ENCODE data around the gene TP53I3.
A peak's percentile ranks its signal among the peaks of the same experiment; 100 is the strongest.
"Not testable (repeated sequence)": the region's sequence is repeated elsewhere in the genome, so short reads cannot be mapped to it uniquely, and the experiment has no call there.

TP53I3 gene

DNA sequence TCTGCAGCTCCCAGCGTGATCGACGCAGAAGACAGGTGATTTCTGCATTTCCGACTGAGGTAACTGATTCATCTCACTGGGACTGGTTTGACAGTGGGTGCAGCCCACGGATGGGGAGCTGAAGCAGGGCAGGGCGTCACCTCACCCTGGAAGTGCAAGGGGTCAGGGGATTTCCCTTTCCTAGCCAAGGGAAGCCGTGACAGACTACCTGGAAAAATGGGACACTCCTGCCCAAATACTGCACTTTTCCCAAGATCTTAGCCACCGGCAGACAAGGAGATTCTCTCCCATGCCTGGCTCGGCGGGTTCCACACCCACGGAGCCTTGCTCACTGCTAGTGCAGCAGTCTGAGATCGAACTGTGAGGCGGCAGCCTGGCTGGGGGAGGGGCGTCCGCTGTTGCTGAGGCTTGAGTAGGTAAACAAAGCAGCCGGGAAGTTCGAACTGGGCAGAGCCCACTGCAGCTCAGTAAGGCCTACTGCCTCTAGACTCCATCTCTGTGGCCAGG, 10.6 kb upstream of the TP53I3 start:
- DNase-seq, result not testable (repeated sequence)

DNA sequence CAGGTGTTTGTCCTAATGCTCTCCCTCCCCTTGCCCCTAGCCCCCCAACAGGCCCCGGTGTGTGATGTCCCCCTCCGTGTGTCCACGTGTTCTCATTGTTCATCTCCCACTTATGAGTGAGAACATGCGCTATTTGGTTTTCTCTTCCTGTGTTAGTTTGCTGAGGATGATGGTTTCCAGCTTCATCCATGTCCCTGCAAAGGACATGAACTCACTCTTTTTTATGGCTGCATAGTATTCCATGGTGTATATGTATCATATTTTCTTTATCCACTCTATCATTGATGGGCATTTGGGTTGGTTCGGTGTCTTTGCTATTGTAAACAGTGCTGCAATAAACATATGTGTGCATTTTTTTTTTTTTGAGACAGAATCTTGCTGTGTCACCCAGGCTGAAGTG, 8.6 kb upstream of the TP53I3 start:
- not testable (repeated sequence) for DNase-seq

DNA sequence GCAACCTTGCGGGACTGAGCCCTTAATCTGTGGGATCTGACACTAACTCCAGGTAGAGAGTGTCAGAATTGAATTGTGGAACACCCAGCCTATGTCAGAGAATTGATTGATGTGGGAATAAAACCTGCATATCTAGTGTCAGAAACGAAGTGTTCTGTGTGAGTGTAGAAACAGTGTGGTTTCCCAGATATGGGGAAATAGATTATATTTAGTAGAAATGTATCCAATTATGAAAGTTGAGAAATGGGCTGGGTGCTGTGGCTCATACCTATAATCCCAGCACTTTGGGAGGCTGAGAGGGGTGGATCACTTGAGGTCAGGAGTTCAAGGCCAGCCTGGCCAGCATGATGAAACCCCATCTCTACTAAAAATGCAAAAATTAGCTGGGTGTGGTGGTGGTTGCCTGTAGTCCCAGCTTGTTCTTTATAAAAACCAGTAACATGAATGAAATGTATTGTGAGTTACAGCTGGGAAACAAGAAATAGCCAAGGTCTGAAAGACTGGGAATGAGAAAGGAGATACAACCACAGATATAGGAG, 4.3 kb upstream of the TP53I3 start:
- no peak for DNase-seq

DNA sequence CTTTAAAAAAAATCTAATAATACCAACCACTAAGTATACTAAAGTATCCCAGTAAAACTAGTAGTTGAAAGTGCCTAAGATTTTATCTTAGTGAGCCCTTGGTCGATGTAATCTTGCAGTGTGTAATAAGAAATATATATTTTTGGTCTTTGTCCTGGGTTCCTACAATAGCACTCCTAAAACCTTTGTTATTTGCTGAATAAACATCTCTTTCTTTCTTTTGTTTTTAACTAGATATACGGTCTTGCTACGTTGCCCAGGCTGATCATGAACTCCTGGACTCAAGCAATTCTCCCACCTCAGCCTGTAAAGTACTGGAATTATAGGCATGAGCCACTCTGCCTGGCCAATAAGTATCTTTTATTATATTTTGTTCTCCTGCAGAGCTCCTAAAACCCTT, 2.4 kb upstream of the TP53I3 start:
- no peak for DNase-seq

DNA sequence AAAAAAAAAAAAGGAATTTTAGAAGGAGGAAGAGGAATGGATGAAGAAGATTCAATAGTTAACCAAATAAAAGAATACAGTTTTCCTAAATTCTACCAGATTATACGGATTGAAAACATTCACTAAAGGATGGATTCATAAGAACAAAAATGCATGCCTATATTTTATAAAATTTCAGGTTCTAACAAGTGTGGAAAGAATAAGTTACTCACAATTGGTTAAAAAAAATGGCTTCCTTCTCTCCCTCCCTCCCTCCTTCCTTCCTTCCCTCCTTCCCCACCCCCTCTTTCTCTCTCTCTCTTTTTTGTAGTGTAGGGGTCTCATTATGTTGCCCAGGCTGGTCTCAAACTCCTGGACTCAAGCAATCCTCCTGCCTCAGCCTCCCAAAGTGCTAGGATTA, 1.6 kb upstream of the TP53I3 start:
- no peak for DNase-seq

DNA sequence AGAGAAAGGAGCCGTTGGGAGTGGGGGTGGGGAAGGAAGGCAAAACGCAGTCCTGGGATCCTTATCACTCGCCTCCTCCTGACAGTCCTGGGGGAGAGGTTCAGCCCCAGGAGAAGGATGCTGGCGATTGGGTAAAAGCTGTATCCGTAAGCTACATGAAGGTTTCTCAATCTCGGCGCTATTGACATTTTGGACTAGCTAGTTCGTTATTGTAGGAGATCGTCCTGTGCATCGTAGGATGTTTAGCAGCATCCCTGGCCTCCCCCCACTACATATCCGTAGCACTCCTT, 511 bp upstream of the TP53I3 start:
- no peak for DNase-seq

DNA sequence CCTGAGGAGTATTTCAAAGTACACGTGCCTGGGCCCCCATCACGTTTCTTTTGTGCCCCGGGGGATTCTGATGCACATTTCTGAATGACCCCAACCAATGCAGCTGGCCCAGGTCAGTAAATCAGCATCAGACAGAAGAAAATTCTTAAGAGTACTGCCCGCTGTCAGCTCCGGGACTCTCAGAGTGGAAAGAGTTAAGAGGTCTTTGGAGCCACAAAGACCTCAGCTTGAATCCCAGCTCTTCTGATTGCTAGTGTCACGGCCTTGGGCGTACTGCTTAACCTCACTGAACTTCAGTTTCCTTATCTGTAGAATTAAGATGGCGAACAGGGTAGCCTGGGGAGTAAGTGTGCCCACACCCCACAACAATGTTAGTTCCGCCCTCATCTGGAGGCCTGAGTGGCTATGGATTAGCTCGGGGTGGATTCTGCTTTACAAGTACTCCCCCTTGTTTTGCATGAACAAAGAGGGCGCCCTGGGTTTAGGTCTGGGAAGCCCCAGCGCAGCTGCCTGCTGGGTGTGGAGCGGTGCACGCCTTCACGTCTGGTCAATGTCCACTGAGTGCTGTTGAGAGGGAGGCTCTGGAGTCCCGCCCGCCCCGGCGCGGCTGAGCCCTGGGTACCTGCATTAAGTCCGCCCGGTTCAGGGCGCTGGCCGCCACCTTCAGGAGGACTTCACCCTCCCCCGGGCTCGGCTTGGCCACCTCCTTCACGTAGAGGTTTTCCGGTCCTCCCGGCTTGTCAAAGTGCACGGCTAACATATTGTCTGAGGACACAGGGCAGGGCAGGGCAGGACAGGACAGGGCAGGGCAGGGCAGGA, 858 bp downstream of the TP53I3 start:
- no peak for DNase-seq

DNA sequence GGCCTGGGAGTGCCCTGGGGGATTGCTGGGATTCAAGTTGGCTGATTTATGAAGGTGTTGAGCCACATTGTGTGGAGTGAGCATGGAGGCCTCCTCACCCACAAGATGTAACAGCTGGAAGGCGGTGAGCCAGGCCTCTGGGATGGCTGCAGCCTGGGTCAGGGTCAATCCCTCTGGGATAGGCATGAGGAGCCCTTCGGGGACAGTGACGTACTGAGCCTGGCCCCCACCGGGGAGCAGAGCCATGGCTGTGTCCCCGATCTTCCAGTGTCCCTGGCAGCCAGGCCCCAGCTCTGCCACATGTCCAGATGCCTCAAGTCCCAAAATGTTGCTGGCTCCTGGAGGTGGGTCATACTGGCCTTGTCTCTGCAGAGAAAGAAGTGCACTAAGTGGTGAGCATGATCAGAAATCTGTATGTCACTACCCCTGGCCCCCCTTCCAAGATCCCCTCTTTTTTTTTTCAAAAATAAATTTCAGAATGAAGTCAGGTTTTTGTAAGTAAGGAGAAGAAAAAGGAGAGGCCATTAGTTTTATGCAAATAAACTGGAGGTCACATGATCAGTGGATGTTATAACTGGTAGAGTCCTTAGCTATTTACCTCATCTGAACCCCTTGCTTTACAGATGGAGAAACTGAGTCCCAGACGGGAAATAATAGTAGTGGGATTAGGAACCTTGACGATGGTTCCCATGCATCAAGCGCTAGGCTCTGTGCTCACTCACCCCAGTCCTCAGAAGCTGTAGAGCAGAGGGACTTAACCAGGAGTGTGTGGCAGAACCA, 1.7 kb downstream of the TP53I3 start:
- no peak for DNase-seq

DNA sequence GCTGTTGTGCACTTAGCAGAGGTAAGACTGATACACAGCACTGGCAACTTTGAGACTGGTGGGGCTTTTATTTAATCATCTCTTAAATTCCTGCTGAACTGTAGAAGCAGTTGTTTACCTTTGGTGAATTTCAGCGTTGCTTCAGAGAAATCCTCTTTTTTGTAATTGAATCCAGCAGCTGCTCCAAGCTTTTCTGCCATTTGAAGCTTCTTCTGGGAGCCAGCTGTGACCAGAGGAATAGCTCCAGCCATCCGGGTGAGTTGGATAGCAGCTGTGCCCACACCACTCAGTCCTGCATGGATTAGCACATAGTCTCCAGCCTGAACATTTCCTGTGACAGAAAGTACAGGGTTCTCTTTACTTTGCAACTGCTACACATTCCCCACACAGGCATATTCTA, 3.9 kb downstream of the TP53I3 start:
- DNase-seq, result no peak

DNA sequence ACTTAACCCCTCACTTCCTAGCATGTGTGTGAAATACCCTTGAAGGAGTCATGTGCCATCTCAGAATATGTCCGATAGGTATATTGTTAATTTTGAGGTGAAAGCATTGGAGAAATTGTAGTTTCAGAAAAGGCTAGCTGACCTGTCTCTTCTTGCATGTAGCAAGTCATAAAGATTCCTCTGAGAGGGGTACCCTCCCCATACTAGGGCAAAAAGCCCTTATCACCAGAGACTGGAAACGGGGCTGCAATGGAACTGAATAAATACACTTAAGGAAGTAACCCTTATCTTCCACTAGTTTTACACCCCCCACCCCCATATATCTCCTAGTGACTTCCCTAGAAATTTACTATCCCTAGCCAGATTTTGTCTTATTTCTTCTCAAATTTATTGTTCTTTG, 6.8 kb downstream of the TP53I3 start:
- no peak for DNase-seq

DNA sequence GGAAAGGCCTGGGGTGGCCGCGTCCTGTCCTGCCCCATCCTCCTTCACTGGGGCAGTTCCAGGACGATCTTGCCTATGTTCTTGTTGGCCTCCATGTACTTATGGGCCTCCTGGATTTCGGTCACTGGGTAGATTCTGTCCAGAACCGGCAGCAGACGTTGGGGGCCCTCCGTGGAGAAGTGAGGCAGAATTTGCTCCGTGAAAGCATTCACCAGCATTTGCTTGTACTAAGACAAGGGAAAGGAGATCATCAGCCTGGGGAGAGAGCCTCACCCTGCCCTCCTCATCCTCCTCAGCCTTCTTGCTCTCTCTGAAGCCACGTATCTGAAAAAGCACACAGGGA, 7.1 kb downstream of the TP53I3 start:
- DNase-seq, result no peak

DNA sequence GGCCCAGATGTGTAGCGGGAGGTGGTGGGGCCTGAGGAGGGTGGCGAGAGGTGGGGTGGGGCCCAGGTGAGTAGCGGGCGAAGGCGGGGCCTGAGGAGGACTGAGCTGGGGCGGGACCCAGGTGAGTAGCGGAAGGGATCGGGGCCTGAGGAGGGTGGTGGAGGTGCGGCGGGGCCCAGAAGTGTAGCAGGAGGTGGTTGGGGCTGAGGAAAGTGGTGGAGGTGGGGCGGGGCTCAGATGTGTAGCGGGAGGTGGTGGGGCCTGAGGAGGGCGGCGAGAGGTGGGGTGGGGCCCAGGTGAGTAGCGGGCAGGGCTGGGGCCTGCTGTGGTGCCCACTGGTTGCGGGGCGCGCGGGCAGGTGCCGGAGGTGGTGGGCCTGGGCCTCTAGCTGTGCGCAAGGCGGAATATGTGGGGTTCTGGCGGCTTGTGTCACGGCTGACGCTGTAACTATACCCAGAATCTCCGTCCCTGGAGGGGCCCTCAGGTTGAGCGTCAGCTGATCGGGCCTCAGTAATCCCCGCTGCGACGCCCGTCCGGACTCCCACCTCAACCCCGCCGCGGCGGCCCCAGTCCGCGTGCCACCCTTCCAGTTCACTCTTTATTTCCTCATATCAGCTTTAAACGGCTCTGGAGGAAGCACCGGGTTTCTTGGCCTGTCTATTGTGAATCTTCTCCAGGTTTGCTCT, 7.6 kb downstream of the TP53I3 start:
- DNase-seq, result no peak

DNA sequence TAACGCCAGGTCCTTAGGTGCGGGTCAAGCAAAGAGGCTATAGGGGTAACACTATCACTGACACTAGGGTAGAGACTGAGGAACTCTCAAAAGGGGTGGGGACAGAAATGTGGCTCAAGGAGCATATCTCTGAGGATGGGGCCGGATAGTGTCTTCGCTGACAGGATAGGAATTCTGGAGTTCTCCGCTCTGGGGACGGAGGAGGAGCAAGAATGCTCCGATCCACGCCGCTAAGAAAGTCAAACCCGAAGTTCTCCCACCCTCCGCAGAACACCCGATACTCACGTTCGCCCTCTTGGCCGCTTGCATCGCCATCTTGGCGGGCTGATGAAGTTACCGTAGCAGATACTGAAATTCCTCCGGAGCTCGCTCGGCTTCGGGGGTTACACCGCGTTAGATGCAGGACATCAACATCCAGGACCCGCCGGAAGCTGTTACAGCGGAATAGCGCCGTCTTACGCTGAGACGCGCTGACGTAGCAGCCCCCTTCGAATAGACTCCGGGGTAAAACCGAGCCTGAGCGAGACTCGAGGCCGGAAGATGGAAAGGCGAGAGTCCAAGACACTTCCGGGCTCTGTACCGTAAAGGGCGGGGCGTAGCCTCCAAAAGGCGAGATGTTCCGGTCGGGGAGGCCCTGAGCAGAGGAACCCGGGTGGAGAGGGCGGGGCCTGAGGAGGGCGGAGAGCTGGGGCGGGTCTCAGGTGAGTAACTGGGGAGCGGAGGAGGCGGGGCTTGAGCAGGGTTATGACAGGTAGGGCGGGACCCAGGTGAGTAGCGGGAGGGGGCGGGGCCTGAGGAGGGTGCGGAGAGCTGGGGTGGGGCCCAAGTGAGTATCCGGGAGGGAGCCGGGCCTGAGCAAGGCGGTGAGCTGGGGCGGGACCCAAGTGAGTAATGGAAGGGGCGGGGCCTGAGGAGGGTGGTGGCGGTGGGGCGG, 8.5 kb downstream of the TP53I3 start, which contains the start of gene SF3B6:
Gene SF3B6 (minus strand): TSS at position 412 of the 934 bp plus-strand sequence. CDS start 97 bp downstream, at position 315.
- DNase-seq, result peak; percentile 100

DNA sequence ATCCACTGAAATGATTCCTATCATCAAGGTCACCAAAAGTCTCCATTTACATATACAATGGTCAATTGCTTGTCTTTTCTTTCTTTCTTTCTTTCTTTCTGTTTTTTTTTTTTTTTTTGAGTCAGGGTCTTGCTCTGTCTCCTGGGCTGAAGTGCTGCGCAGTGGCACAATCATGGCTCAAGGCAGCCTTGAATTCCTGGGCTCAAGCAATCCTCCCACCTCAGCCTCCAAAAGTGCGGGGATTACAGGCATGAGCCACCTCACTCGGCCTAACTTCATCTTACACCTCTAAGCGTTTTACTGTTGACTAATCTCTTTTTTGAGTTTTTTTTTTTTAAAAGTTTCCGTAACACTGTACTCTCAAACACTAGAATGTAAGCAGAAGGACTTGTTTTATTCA, 9.4 kb downstream of the TP53I3 start:
- DNase-seq, result no peak

DNA sequence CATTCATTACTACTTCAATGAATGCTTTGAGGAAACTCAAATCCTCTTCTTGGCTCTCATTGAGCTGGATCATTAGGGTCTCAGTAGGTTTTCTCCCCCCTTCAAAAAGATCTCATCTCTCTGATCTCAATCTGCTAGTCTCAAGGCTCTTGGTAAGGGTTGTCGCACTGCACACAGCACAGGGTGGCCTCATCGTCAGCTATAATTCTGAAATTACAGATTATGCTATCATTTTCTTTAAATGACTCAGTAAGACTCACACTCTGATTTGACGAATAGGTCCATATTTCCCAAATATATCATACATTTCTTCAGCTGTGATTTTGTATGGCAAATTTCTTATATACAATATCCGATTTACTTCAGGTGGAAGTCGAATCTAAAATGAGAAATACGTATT, 10.8 kb downstream of the TP53I3 start:
- peak in 1 of 2 experiments; percentile 9 for DNase-seq

DNA sequence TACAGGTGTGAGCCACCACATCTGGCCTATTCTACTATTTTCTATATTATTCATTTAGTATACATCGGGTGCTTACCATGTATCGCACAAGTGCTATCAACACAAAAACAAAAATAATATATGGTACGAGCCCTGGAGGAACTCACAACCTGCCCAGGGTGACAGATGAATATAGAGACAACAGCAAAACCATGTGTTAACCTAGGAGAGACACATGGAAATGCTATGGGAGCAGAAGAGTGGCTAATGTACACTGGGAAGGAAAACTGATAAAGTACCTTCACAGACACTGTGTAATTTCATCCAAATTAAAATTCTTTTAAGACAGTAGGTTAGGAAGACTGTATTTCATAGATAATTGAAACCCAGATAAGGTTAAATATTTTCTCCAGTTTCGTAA, 12.4 kb downstream of the TP53I3 start:
- no peak for DNase-seq

DNA sequence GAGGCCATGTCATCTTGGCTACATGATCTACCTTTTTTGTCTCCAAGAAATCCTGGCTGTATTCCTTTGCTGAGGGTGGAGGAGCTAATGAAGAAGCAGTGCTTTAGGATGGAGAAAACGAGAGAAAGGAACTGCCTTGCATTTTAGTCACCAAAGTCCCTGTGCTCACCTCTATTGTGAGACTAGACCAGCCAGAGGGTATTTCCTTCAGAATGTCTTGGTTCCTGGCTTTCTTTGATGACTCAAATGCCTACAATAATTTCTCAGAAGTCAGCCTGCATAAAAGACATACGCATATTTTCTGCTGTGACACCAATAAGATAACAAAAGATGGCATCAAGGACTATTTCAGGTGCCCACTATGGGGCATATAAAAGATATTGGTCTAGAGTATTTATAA, 19.3 kb downstream of the TP53I3 start:
- no peak for DNase-seq

DNA sequence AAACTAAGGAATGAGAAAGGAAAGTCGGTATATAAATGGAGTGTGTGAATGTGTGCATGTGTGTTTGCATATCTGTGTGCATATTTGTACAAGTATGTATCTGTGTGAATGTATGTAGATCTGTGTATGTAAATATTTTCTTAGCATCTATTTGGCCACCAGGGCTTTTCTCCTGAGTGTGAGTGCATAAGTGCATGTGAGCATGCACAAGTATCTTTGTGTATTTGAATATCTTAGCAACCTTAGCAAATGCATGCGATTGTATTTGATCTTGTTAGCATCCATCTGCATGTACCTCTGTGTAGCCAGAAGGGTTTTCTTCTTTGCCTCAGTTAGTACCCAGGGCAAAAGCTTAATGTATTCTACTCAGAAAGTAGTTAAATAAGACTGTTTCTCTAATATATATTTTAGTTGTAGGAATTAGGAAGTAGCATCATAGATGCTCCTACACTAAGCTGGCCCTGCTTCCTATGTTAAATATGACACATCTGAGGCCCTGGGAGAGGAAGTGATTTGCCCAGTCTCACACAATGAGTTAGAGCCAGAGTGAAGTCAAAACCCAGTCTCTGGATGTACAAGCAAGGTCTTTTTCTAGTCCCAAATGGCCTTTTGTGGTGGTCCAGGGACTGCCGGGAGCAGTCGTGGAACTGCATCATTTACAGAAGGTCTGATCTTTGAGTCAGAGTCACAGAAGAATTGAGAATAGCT, 25.9 kb downstream of the TP53I3 start:
- DNase-seq, result no peak

DNA sequence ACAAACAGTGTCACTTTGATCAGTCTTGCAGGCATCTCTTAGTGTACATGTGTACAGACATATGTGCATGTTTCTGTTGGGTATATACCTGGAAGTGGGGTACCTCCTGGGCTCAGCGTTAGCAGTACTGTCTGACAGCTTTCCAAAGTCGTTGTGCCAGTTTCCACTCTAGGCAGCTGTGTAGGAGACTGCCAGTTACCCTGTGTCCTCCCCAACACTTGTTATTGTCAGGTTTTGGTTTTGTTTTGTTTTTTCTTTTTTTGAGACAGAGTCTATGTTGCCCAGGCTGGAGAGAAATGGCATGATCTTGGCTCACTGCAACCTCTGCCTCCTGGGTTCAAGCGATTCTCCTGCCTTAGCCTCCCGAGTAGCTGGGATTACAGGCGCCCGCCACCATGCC, 28.9 kb downstream of the TP53I3 start:
- no peak for DNase-seq

DNA sequence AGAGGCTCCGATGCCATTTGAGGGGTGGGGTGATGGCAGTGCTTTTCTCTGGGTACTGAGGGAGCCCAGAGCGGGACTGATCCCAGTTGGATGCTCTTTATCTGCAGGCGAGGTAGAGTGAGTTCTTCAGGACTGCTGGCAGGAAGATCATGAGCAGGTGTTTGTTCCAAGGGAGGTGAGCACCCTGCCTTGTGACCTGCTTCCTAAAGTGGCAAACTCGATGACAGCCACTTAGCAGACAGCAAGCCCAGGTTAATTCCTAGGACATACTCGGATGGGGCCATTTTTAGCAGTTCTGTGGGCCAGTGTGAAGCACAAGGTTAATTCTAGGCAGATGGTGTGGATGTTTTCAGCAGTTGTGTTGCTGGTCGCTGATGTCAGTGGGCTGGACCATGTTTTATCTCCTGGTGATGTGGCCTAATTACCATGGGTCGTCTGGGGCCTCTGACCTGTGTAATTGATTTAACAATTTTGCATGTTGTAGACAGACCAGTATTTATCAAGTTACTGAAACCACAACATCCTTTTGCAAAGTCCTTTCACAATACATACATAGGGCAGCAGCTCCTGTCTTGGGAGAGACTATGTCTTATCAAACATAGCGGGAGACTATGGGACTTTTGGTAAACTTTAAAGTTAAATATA, 30.1 kb downstream of the TP53I3 start:
- DNase-seq, result no peak

DNA sequence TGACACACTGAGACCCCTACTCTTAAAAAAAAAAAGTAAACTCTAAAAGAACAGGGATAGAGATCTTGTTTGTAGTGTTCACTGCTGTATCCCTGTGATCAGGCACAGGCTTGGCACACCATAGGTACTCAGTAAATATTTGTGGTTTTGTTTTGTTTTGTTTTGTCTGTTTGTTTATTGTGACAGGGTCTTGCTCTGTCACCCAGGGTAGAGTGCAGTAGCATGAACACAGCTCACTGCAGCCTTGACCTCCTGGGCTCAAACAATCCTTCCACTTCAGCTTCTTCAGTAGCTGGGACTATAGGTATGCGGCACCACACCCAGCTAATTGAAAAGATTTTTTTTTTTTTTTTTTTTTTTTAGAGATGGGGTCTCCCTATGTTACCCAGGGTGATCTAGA, 31.7 kb downstream of the TP53I3 start:
- no peak for DNase-seq

All from activated CD4-positive, alpha-beta T cell treated with anti-CD3 and anti-CD28 coated beads, Interleukin-2, amount 50 U/mL, for 48 hours (primary cell).